HEK293 (cell line): ENCODE results near the gene MCAM.

Experiments
- CTCF ChIA-PET: fragments of 350-600 bp; formaldehyde crosslinking; extraction: SDS; loops from one replicate; lab custom pipeline; 2021; ENCODE audit warnings: antibody characterized with exemption; lab: Yijun Ruan, JAX
- POLR2A ChIA-PET: fragments of 300-600 bp; formaldehyde crosslinking; extraction: SDS; loops from one replicate; lab custom pipeline; 2020; ENCODE audit warnings: antibody characterized with exemption, inconsistent platforms; lab: Yijun Ruan, JAX
- H3K27ac ChIP-seq: fragments of 200-500 bp; sonication (Bioruptor generic); 2 replicates; pipeline ENCODE4 v1.5.1; 2014; ENCODE audit warnings: low read depth, low read length, control low read depth, inconsistent platforms; ENCODE audit errors: extremely low read depth
- H3K36me3 ChIP-seq, 2 experiments: fragments of 200-500 bp in 1 of 2; sonication (Bioruptor generic) in 1 of 2; 1 replicate in 1 of 2; 2 replicates in 1 of 2; pipeline ENCODE4 v1.5.1; 2014 to 2017; ENCODE audit warnings: inconsistent platforms in 2 of 2, low read length in 2 of 2; ENCODE audit not compliant: control insufficient read depth in 2 of 2, insufficient read depth in 1 of 2
- H3K4me1 ChIP-seq: fragments of 200-500 bp; sonication (Bioruptor generic); 2 replicates; pipeline ENCODE4 v1.5.1; 2014; ENCODE audit warnings: mild to moderate bottlenecking, low read length, inconsistent platforms; ENCODE audit not compliant: control insufficient read depth, insufficient read depth
- H3K4me3 ChIP-seq: 2 replicates; pipeline ENCODE4 v1.5.1; 2011; ENCODE audit warnings: low read depth, mild to moderate bottlenecking, control low read depth, low read length, moderate library complexity
- H3K9me3 ChIP-seq: fragments of 200-500 bp; sonication (Bioruptor generic); 2 replicates; pipeline ENCODE4 v1.5.1; 2014; ENCODE audit warnings: low read depth, low read length, inconsistent platforms; ENCODE audit not compliant: control insufficient read depth, insufficient read depth
- PRDM2 ChIP-seq: fragments of 450-650 bp; formaldehyde crosslinking; IDR thresholded peaks from 2 replicates; pipeline ENCODE4 v1.5.1; 2016; ENCODE audit warnings: missing biosample characterization, missing genetic modification characterization, borderline replicate concordance
- ZBTB48 ChIP-seq: fragments of 450-650 bp; formaldehyde crosslinking; IDR thresholded peaks from 2 replicates; pipeline ENCODE4 v1.5.1; 2016; ENCODE audit warnings: missing biosample characterization, missing genetic modification characterization
- ZFP37 ChIP-seq: fragments of 450-650 bp; formaldehyde crosslinking; IDR thresholded peaks from 2 replicates; pipeline ENCODE4 v1.5.1; 2016; ENCODE audit warnings: missing biosample characterization, missing genetic modification characterization
- ZNF391 ChIP-seq: fragments of 450-650 bp; formaldehyde crosslinking; IDR thresholded peaks from 2 replicates; pipeline ENCODE4 v1.5.1; 2016; ENCODE audit warnings: low read depth, missing biosample characterization, missing genetic modification characterization, borderline replicate concordance
- ZNF548 ChIP-seq: fragments of 450-650 bp; formaldehyde crosslinking; IDR thresholded peaks from 2 replicates; pipeline ENCODE4 v1.5.1; 2016; ENCODE audit warnings: missing biosample characterization, missing genetic modification characterization
- ZNF549 ChIP-seq: fragments of 450-650 bp; IDR thresholded peaks from 2 replicates; pipeline ENCODE4 v1.5.1; 2018; ENCODE audit warnings: missing biosample characterization, missing genetic modification characterization, mild to moderate bottlenecking, inconsistent platforms, moderate library complexity
- ZNF558 ChIP-seq: fragments of 450-650 bp; formaldehyde crosslinking; IDR thresholded peaks from 2 replicates; pipeline ENCODE4 v1.5.1; 2016; ENCODE audit warnings: missing biosample characterization, missing genetic modification characterization
- ZNF571 ChIP-seq: fragments of 450-650 bp; formaldehyde crosslinking; IDR thresholded peaks from 2 replicates; pipeline ENCODE4 v1.5.0; 2017; ENCODE audit warnings: missing biosample characterization, missing genetic modification characterization
- TF ChIP-seq, protein P1 (sequence below): fragments of 450-650 bp; formaldehyde crosslinking; IDR thresholded peaks from 2 replicates; pipeline ENCODE4 v1.5.1; 2016; ENCODE audit warnings: missing biosample characterization, missing genetic modification characterization
- TF ChIP-seq, protein P2 (sequence below): fragments of 450-650 bp; IDR thresholded peaks from 2 replicates; pipeline ENCODE4 v1.5.1; 2018; ENCODE audit warnings: missing biosample characterization, missing genetic modification characterization
- TF ChIP-seq, protein P3 (sequence below): fragments of 450-650 bp; formaldehyde crosslinking; IDR thresholded peaks from 2 replicates; pipeline ENCODE4 v1.5.1; 2017; ENCODE audit warnings: missing biosample characterization, missing genetic modification characterization
- TF ChIP-seq, protein P4 (sequence below): fragments of 450-650 bp; formaldehyde crosslinking; IDR thresholded peaks from 2 replicates; pipeline ENCODE4 v1.5.1; 2016; ENCODE audit warnings: missing biosample characterization, missing genetic modification characterization

The MCAM gene

GRCh38 chr11:119343726-119344125, 26.8 kb upstream of the MCAM start (continued):
- no peak for TF ChIP-seq PRDM2 (tag by site-specific recombination)
- TF ChIP-seq, protein P1, sequence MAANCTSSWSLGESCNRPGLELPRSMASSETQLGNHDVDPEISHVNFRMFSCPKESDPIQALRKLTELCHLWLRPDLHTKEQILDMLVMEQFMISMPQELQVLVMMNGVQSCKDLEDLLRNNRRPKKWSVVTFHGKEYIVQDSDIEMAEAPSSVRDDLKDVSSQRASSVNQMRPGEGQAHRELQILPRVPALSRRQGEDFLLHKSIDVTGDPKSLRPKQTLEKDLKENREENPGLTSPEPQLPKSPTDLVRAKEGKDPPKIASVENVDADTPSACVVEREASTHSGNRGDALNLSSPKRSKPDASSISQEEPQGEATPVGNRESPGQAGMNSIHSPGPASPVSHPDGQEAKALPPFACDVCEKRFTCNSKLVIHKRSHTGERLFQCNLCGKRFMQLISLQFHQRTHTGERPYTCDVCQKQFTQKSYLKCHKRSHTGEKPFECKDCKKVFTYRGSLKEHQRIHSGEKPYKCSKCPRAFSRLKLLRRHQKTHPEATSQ (tag by site-specific recombination): no peak

DNA sequence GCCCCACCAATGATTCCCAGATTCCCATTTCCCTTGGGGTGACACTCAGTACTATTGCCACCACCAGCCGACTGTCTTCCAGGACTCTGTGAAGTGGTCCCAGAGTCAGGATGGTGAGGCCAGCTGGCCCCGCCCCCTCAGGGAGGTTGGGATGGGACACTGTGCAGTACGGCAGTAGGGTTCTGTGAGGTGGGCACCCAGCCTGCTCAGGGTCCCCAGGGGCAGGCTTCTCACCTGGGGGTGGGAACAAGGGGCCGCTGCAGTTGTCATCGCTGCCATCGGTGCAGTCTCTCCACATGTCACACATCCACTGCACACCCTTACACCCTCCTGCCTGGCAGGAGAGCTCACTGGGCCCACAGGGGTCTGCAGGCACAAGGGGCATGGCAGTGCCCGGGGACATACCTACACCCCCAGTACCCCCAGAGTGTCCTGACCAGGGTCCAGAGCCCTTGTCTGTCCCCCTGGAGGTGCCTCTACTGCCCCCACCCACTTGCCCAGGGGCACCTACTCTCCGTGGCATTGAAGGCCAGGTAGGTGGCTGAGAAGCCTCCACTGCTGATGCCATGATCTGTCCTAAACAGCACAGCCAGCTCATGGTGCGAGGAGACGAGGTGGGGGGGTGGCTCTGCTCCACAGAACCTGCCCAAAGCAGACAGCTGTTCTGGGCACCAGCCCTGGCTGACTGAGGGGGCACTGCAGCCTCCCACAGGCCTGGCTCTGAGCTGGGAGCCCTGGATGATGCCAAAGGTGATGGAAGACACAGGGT, 25.6 kb upstream of the MCAM start:
- POLR2A ChIA-PET: interaction anchor here (1.2 kb wide), 1 partner anchor 19 kb away, joined by 5 read pairs; no protein-coding TSS in a partner anchor
- Histone ChIP-seq H3K36me3 (no peaks in the 10 kb centered on the region), H3K4me3 (no peak overlapping the region), H3K27ac (no peak overlapping the region), H3K9me3 (no peaks in the 10 kb centered on the region), H3K4me1 (no peaks in the 10 kb centered on the region; the same call in 1 of the 2 replicates)
- CTCF ChIA-PET: interaction anchor here (1.0 to 2.5 kb wide), 5 partner anchors 21 to 132 kb away, joined by 5 to 17 read pairs (median 7); no protein-coding TSS in a partner anchor
- TF ChIP-seq ZNF548: no peak
- no peak for TF ChIP-seq ZNF558
- TF ChIP-seq ZNF571: no peak
- TF ChIP-seq, protein P2, sequence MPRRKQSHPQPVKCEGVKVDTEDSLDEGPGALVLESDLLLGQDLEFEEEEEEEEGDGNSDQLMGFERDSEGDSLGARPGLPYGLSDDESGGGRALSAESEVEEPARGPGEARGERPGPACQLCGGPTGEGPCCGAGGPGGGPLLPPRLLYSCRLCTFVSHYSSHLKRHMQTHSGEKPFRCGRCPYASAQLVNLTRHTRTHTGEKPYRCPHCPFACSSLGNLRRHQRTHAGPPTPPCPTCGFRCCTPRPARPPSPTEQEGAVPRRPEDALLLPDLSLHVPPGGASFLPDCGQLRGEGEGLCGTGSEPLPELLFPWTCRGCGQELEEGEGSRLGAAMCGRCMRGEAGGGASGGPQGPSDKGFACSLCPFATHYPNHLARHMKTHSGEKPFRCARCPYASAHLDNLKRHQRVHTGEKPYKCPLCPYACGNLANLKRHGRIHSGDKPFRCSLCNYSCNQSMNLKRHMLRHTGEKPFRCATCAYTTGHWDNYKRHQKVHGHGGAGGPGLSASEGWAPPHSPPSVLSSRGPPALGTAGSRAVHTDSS (tag by site-specific recombination): no peak
- no peak for TF ChIP-seq PRDM2 (tag by site-specific recombination)
- no peak for TF ChIP-seq ZNF549 (tag by site-specific recombination)
- TF ChIP-seq, protein P3, sequence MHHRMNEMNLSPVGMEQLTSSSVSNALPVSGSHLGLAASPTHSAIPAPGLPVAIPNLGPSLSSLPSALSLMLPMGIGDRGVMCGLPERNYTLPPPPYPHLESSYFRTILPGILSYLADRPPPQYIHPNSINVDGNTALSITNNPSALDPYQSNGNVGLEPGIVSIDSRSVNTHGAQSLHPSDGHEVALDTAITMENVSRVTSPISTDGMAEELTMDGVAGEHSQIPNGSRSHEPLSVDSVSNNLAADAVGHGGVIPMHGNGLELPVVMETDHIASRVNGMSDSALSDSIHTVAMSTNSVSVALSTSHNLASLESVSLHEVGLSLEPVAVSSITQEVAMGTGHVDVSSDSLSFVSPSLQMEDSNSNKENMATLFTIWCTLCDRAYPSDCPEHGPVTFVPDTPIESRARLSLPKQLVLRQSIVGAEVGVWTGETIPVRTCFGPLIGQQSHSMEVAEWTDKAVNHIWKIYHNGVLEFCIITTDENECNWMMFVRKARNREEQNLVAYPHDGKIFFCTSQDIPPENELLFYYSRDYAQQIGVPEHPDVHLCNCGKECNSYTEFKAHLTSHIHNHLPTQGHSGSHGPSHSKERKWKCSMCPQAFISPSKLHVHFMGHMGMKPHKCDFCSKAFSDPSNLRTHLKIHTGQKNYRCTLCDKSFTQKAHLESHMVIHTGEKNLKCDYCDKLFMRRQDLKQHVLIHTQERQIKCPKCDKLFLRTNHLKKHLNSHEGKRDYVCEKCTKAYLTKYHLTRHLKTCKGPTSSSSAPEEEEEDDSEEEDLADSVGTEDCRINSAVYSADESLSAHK (tag by site-specific recombination): no peak
- no peak for TF ChIP-seq ZBTB48 (tag by site-specific recombination)
- TF ChIP-seq ZNF391 (tag by site-specific recombination): no peak
- no peak for TF ChIP-seq ZFP37 (tag by site-specific recombination)
- TF ChIP-seq, protein P4, sequence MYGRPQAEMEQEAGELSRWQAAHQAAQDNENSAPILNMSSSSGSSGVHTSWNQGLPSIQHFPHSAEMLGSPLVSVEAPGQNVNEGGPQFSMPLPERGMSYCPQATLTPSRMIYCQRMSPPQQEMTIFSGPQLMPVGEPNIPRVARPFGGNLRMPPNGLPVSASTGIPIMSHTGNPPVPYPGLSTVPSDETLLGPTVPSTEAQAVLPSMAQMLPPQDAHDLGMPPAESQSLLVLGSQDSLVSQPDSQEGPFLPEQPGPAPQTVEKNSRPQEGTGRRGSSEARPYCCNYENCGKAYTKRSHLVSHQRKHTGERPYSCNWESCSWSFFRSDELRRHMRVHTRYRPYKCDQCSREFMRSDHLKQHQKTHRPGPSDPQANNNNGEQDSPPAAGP (tag by site-specific recombination): no peak
